GM19240 (cell line): ENCODE data around the gene CISH.

Source experiments
- DNase-seq: peaks from one replicate; pipeline ENCODE4 v3.0.0; 2011; ENCODE audit warnings: low spot score; ENCODE audit not compliant: insufficient read length

The CISH gene

GRCh38 chr3:50615190-50615589, 3.6 kb upstream of the CISH start:
- no peak for DNase-seq

- DNase-seq, result no peak
Measured at GRCh38 chr3:50612970-50613846, 1.6 kb upstream of the CISH start.

DNA sequence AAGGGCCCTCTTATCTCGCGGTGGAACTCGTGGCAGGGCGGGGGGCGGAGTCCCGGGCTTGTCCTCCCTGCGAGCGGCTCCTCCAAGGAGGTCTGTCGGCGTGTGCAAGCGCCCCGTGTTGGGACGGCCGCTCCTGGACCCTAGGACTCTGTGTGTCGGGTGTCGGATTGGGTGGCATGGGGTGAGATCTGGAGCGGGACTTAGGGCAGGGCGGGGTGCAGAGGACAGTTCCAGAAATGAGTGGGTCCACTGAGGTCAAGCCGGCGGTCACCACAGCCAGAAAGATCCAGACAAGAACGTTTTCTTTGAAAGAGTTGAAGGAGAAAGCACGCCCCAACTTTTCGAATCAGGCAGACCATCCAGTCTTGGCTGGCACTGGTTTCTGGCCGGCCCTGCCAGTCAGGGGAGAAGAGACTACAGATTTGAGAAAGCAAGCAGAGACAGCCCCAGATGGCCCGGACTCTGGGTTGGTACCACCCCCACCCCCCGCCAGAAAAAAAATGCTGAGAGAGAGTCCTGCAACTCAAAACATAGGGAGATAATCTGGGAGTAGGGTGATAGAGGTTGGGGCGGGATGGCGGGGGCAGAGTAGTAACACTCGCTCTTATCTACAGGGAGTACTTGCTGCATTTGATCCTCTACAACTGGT, 784 bp upstream of the CISH start:
- no peak for DNase-seq

- no peak for DNase-seq
Measured at GRCh38 chr3:50610992-50611463, 546 bp downstream of the CISH start.

- no peak for DNase-seq
Measured at GRCh38 chr3:50610181-50610971, 1.2 kb downstream of the CISH start.

DNA sequence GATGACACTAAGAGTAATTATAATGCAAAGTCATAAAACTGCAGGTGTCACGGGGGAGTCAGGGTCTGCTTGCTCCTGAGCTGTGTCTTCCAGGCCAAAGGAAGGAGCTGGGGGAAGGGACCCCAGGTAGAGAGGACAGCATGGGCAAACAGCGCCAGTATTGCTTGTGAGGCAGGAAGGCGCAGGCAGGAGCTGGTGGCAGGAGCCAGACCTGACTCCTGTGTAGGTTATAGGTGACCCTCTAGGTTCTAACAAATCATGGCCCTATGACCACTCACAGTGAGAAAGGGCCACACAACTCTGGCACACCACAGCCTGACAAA, 1.9 kb downstream of the CISH start:
- DNase-seq, result no peak

- no peak for DNase-seq
Measured at GRCh38 chr3:50609071-50609762, 2.4 kb downstream of the CISH start.

GRCh38 chr3:50608278-50608677, 3.3 kb downstream of the CISH start:
- DNase-seq, result no peak

GRCh38 chr3:50607271-50608091, 4.1 kb downstream of the CISH start:
- DNase-seq, result no peak

DNA sequence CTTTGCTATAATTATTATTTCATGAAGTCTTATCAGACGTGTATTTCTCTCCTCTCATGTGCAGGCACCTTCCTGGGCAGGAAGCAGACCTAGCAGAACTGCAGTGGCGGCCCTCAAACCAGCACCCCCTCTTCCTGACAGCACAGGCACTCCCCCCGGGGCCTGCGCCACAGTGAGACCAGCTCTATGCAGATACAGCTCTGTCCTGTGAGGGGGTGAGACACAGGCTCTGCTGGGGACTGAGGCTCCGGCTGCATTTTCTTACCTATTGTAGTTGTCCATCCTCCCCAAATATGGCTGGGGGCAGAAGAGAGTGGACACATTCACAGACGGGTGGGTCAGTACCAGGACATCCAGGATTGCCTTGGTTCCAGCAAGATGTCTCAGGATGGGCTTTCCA, 5.0 kb downstream of the CISH start:
- DNase-seq, result no peak

DNA sequence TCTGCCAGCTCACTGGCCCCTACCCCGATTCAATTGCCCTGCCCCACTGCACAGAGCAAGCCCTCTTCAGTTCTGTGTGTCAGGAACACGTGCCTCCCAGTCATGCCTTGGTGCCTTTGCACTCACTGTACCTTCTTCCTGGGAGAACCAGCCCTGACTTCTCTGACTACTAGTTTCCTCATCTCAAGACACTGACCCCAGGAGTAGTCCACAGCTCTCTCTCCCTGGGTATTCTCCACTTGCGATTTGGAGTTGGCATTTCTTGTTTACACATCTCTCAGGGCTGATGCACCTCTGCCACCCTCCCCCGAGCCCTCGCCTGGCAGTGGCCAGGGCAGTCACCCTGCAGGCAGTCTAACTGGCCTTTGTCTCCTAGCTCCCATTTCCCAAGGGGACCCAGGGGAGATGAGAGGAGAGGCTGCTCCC, 5.7 kb downstream of the CISH start:
- DNase-seq, result no peak

DNA sequence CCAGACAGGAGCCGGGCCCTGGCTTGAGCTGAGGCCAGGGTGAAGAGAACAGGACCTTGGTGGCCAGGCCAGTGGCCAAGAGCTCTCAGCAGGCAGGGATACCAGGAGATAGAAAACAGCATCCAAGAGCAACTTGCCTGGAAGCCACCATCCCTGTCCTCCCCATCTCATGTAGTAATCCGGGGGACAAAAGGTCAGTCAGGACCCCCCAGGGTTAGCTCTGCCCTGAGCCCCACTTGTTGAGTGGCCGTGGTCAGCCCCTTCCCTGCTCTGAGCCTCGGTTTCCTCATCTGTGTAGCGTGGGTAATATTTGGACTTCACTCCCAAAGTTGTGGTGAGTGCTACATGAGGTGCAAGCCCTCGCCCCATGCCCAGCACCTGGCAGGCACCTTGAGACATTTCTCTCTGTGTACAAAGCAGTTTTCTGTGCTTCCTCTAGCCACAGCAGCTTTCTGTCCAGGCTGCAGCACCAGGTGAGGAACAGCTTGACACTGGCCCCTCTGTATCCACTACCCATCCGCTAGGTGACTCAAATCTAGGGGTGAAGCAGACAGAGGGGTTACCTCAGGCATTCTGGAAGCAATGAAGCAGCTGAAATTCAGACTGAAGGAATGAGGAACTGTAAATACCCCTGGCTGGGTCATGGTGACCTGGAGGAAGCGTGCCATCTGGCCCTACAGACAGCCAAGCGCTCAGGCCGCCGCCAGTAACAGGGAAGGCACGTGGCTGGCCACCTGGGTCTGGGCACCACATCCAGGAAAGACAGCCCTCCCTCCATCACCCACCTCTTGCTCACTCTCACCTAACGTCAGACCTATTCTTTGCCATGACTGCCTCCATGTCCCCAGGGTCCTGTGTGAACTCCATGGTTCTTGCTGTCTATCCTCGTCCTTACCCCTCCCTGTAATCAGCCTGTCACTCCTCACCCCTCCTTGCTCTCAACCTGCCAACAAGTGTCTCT, 6.7 kb downstream of the CISH start:
- DNase-seq, result no peak

- no peak for DNase-seq
Measured at GRCh38 chr3:50604110-50604621, 7.4 kb downstream of the CISH start.

- DNase-seq, result no peak
Measured at GRCh38 chr3:50603261-50604109, 8.1 kb downstream of the CISH start.

- no peak for DNase-seq
Measured at GRCh38 chr3:50602595-50603191, 8.9 kb downstream of the CISH start.

DNA sequence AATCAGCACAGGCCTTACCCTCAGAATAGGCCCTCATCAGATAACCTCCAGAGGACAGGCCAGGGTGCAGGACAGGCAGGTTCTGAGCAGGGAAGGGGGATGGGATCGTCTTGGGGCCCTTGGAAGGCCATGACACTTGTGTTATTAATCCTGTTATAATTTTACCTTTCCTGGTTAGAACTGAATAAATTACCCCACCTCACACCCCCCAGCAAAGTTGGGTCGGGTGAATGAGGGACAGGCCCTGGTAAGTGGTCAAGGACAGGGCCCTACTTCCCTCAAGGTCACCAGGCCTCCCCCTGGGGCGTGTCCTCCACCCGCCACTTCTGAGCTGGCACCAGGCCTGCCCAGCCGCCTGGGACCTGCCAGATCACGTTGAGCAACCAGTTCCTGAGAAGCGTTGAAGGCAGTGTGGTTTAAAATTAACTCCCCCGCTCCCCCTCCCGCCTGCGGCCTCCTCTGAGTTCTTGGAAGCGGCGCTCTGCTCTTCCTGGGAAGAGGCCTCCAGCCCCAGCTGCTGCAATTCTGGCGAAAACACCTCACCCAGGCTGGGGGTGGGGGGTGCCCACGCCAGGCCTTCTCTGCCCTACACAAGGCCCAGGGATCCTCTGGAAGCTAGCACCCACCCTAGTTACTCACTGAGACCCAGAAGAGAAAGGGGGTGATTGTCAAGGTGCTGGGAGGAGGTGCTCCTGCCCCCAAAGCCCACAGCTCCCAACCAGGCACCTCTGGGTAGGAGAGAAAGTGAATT, 10.6 kb downstream of the CISH start:
- no peak for DNase-seq

GRCh38 chr3:50600141-50600753, 11.3 kb downstream of the CISH start:
- DNase-seq, result no peak
